Activated naive CD4-positive, alpha-beta T cell treated with anti-CD3 and anti-CD28 coated beads, Interleukin-2, amount 50 U/mL, for 24 hours (primary cell): ENCODE measurements around the gene INCENP.

ENCODE experiments used
- H3K27ac Mint-ChIP-seq: one replicate; pipeline ENCODE4 v1.8.0; 2021; ENCODE audit warnings: mild to moderate bottlenecking, mixed read lengths
- H3K27me3 Mint-ChIP-seq: one replicate; pipeline ENCODE4 v1.8.0; 2021; ENCODE audit warnings: mixed read lengths
- H3K36me3 Mint-ChIP-seq: one replicate; pipeline ENCODE4 v1.8.0; 2021; ENCODE audit warnings: mixed read lengths
- H3K4me1 Mint-ChIP-seq: one replicate; pipeline ENCODE4 v1.8.0; 2021; ENCODE audit warnings: mixed read lengths
- H3K4me3 Mint-ChIP-seq: one replicate; pipeline ENCODE4 v1.8.0; 2021; ENCODE audit warnings: mild to moderate bottlenecking, mixed read lengths
- H3K9me3 Mint-ChIP-seq: one replicate; pipeline ENCODE4 v1.8.0; 2021; ENCODE audit warnings: mixed read lengths

INCENP gene

DNA sequence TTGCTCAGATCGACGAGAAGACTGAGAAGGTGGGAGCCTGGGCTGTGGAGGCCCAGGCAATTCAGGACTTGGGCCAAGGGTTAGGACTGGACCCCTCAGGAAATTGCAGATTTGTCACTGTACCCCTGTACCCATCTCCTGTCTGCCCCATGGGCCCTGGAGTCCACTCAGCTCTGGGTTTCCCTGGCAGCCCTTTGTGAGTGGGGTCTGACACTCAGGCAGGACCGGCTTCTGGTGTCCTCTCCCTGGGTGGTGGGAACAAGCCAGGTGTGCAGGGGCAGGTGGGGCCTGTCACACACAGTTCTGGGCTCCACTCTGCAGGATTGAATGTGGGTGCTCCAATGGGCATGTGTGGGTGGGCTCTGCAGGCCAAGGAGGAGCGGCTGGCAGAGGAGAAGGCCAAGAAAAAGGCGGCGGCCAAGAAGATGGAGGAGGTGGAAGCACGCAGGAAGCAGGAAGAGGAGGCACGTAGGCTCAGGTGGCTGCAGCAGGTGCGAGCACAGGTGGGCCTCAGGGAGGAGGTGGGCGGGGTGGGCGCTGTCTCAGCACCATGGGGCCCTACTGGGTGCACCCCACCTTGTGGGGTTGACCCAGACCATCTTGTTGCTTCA is 21.6 kb downstream of the INCENP start:
- no peaks in the 10 kb centered on the region for H3K4me1 Mint-ChIP-seq
- no peak overlapping the region for H3K27ac Mint-ChIP-seq
- no peaks in the 10 kb centered on the region for H3K27me3 Mint-ChIP-seq
- H3K9me3 Mint-ChIP-seq: no peaks in the 10 kb centered on the region
- H3K36me3 Mint-ChIP-seq: peaks cover 8% of the 10 kb centered on the region
- no peak overlapping the region for H3K4me3 Mint-ChIP-seq

- H3K9me3 Mint-ChIP-seq: no peaks in the 10 kb centered on the region
- H3K27ac Mint-ChIP-seq: no peak overlapping the region
- peaks cover 13% of the 10 kb centered on the region for H3K36me3 Mint-ChIP-seq
- H3K4me1 Mint-ChIP-seq: no peaks in the 10 kb centered on the region
- no peak overlapping the region for H3K4me3 Mint-ChIP-seq
- H3K27me3 Mint-ChIP-seq: no peaks in the 10 kb centered on the region
Observed at GRCh38 chr11:62146476-62147200, 22.8 kb downstream of the INCENP start.

GRCh38 chr11:62147545-62147944 is 23.7 kb downstream of the INCENP start:
- Mint-ChIP-seq H3K4me1 (no peaks in the 10 kb centered on the region), H3K4me3 (no peak overlapping the region), H3K36me3 (peaks cover 13% of the 10 kb centered on the region), H3K27me3 (no peaks in the 10 kb centered on the region), H3K27ac (no peak overlapping the region), H3K9me3 (no peaks in the 10 kb centered on the region)

- Mint-ChIP-seq H3K27ac (no peak overlapping the region), H3K36me3 (peaks cover 12% of the 10 kb centered on the region), H3K9me3 (no peaks in the 10 kb centered on the region), H3K4me1 (no peaks in the 10 kb centered on the region), H3K27me3 (no peaks in the 10 kb centered on the region), H3K4me3 (no peak overlapping the region)
Observed at GRCh38 chr11:62148271-62148980, 24.6 kb downstream of the INCENP start.

DNA sequence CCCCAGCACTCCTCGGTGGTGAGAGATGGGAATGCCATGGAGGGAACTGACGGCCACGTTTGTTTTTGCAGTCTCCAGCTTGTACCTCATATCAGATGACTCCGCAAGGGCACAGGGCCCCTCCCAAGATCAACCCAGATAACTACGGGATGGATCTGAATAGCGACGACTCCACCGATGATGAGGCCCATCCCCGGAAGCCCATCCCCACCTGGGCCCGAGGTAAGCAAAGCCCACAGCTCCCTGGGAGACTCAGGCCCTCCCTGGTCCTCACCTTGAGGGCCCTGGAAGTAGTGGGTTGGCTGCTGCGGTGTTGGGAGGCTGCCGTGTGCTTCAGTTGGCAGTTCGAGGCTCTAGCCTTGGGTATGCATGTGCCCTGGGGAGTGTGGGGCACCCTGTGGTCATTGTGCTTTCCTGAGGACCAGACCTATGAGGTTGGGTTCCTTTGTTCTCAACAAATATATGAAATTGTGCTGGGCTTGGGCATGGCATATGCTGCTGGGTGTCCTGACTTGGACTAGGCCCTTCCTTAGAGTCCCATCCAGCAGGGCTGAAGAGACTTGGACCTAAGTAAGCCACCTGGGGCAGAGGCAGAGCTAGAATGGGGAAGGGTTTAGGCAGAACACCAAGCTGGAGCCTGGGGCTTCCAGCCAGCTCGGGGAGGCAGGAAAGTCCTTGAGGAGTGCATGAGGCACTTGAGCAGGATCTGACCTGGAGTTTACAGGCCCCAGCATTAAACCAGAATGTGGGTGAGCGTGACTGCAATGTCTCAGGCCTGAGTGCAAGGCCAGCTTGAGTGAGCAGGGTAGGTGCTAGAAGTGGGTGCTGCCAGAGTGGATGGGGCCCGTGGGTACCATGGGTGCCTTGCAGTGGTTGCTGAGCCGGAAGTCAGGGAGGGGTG is 26.4 kb downstream of the INCENP start:
- Mint-ChIP-seq H3K9me3 (no peaks in the 10 kb centered on the region), H3K27me3 (no peaks in the 10 kb centered on the region), H3K4me1 (no peaks in the 10 kb centered on the region), H3K36me3 (peaks cover 11% of the 10 kb centered on the region), H3K27ac (no peak overlapping the region), H3K4me3 (no peak overlapping the region)

DNA sequence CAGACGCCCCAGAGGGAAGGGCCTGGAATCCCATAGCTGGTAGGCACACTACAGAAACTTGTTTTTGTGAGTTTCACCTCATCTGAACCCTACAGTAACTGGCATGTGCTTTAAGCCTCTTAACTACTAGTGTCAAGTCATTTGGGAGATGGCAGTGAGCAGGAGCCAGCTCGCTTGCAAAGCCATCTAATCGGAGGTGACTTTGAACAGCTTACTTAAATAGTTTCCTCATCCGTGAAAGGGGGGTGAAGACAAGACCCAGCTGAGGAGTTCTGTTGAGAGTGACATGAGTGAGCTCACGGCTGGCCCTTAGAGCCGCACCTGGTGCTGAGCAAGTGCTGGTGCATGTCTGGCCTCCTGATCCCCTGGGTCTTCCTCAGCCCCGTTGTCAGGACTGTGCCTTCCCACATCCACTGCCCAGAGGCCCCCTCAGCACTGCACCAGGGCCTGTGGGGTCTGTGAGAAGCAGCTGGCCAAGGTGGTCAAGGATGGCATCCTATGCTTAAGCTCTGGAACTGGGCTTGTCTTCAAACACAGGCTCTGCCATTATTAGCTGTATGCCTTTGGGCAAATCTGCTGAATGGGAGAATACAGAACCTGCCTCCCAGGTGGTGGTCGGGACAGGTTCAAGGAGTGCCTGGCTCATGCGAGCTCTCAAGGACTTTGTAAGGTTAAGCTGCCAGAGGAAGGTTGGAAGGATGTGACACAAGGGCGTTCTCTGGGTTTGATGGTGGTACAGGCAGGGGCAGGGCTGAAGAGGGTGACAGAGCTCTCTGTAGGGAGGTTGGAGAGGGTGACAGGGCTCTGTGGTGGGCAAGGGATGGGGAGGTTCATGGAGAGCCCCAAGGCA is 27.3 kb downstream of the INCENP start:
- Mint-ChIP-seq H3K36me3 (peaks cover 9% of the 10 kb centered on the region), H3K4me1 (no peaks in the 10 kb centered on the region), H3K27me3 (no peaks in the 10 kb centered on the region), H3K4me3 (no peak overlapping the region), H3K9me3 (no peaks in the 10 kb centered on the region), H3K27ac (no peak overlapping the region)

DNA sequence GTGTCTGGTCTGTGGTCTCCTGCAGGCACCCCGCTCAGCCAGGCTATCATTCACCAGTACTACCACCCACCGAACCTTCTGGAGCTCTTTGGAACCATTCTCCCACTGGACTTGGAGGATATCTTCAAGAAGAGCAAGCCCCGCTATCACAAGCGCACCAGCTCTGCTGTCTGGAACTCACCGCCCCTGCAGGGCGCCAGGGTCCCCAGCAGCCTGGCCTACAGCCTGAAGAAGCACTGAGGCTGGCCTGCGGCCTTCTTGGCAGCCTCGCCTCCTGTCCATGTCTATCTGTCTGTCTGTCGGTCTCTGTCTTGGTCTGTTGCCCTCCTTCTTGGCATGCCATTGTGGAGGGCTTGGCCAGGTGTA is 27.9 kb downstream of the INCENP start:
- Mint-ChIP-seq H3K9me3 (no peaks in the 10 kb centered on the region), H3K4me3 (no peak overlapping the region), H3K4me1 (no peaks in the 10 kb centered on the region), H3K27me3 (no peaks in the 10 kb centered on the region), H3K36me3 (peaks cover 7% of the 10 kb centered on the region), H3K27ac (no peak overlapping the region)

DNA sequence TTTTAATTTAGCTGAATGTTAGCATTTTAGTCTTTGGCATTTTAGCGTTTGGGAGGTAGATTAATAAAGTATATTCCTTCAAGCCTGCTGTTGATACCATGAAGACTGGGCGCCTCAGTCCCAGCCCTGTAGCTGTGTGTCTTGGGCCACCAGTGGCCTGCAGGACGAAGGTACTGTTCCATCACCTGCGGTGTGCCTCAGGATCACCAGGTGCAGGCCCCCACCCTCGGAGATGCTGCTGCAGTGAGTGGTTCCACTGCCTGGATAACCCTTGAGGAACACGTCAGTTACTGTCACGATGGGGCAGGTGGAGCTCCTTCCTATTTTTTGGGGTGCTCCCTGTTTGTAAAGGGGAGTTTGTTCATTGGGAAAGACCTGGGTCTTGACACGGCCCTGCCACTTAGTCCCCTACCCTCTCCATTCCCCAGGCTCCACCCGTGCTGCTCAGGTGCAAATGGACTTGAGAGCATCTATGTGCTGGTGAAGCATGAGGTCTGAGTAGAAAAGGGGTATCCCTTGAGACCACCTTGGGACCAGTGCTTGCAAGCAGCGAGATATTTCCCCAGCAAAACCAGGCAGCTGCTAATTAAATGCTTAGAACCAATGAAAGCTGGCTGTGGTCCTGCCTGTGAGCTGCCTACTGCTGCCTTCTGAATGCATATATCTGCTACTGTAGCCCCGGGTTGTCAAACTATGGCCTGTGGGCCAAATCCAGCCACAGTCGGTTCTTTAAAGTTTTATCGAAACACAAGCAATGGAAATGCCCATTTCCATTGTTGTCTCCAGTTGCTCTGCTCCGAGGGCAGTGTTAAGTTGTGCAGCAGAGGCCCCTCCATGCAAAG is 28.7 kb downstream of the INCENP start:
- H3K36me3 Mint-ChIP-seq: peaks cover 7% of the 10 kb centered on the region
- no peak overlapping the region for H3K4me3 Mint-ChIP-seq
- H3K27ac Mint-ChIP-seq: no peak overlapping the region
- no peaks in the 10 kb centered on the region for H3K4me1 Mint-ChIP-seq
- no peaks in the 10 kb centered on the region for H3K9me3 Mint-ChIP-seq
- H3K27me3 Mint-ChIP-seq: no peaks in the 10 kb centered on the region

DNA sequence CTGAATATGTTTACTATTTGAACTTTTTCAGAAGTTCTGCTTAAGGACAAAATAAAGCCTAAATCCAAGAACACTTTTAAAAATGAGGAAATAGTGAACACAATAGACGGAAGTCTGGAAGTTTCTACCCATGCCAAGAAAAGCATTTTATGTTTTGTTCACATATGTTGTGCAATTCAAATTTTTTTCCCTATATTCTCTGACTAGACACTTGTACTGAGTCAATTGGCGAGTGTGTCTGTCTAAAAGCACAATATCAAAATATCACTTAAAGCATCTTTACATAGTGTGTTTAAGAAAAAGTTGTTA is 29.2 kb downstream of the INCENP start:
- Mint-ChIP-seq H3K4me3 (no peak overlapping the region), H3K9me3 (no peaks in the 10 kb centered on the region), H3K27me3 (no peaks in the 10 kb centered on the region), H3K36me3 (peaks cover 7% of the 10 kb centered on the region), H3K4me1 (no peaks in the 10 kb centered on the region), H3K27ac (no peak overlapping the region)

GRCh38 chr11:62153617-62154016 is 29.8 kb downstream of the INCENP start:
- H3K9me3 Mint-ChIP-seq: no peaks in the 10 kb centered on the region
- no peaks in the 10 kb centered on the region for H3K4me1 Mint-ChIP-seq
- H3K36me3 Mint-ChIP-seq: peaks cover 7% of the 10 kb centered on the region
- H3K4me3 Mint-ChIP-seq: no peak overlapping the region
- no peak overlapping the region for H3K27ac Mint-ChIP-seq
- no peaks in the 10 kb centered on the region for H3K27me3 Mint-ChIP-seq

- no peak overlapping the region for H3K4me3 Mint-ChIP-seq
- H3K4me1 Mint-ChIP-seq: no peaks in the 10 kb centered on the region
- no peaks in the 10 kb centered on the region for H3K36me3 Mint-ChIP-seq
- no peak overlapping the region for H3K27ac Mint-ChIP-seq
- H3K27me3 Mint-ChIP-seq: peaks cover 12% of the 10 kb centered on the region
- H3K9me3 Mint-ChIP-seq: no peaks in the 10 kb centered on the region
Observed at GRCh38 chr11:62157603-62158002, 33.8 kb downstream of the INCENP start.

DNA sequence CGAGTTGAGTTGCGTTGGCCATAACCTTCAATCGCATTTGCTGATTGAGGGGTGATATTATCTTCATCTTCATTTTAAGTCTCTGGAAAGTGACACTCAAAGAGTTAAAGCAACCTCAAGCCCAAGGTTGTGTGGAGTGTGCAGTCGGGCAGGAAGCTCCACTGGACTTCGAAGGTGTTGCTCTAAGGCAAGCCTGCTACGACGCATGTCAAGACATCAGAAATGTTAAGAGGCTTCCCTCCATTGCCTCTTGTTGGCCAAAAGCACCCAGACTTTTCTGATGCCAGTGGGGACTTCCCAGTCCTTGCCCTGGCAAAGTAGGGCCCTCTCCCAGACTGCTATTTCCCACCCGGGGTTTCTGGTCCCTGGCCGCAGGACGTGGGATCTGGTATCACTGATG is 42.6 kb downstream of the INCENP start:
- Mint-ChIP-seq H3K27me3 (peaks cover 6% of the 10 kb centered on the region), H3K36me3 (no peaks in the 10 kb centered on the region), H3K4me3 (no peak overlapping the region), H3K27ac (no peak overlapping the region), H3K4me1 (peaks cover 2% of the 10 kb centered on the region), H3K9me3 (no peaks in the 10 kb centered on the region)

DNA sequence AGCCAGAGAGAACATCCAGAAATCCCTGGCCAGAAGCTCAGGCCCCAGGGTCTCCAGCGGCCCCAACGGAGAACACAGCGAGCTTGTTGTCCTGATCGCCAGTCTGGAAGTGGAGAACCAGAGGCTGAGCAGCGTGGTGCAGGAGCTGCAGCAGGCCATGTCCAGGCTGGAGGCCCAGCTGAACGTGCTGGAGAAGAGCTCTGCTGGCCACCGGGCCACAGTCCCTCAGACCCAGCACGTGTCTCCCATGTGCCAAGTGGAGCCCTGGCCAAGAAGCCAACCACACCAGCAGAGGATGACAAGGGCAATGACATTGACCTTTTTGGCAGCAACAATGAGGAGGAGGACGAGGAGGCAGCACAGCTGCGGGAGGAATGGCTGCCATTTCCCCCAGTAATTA is 45.6 kb downstream of the INCENP start:
- Mint-ChIP-seq H3K27ac (no peak overlapping the region), H3K4me3 (no peak overlapping the region), H3K27me3 (peaks cover 11% of the 10 kb centered on the region), H3K4me1 (peaks cover 5% of the 10 kb centered on the region), H3K36me3 (no peaks in the 10 kb centered on the region), H3K9me3 (no peaks in the 10 kb centered on the region)

DNA sequence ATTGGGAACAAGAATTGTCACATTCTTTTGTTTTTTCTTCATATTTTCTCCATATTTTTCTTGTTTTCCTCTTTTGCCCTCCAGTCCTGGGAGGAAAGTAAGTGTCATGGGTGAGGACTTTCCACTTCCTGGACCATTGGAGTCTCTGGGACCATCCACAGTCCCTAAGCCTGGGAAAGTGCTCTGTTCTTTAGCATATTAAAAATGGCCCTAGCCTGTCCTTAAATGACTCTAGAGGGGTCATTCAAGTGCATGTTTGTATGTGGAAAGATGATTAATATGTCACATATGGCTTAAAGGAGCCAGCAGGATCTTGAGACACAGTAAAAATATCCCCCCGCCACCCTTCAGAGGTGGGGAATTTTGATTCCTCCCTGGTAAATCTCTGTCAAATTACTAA is 46.1 kb downstream of the INCENP start:
- H3K36me3 Mint-ChIP-seq: no peaks in the 10 kb centered on the region
- H3K4me3 Mint-ChIP-seq: no peak overlapping the region
- no peaks in the 10 kb centered on the region for H3K9me3 Mint-ChIP-seq
- H3K4me1 Mint-ChIP-seq: peaks cover 5% of the 10 kb centered on the region
- H3K27ac Mint-ChIP-seq: no peak overlapping the region
- H3K27me3 Mint-ChIP-seq: peaks cover 11% of the 10 kb centered on the region
